HG03460 (cell line): ENCODE measurements around the gene HES6.

Source experiments
- ATAC-seq: cut with Tn5 transposase; IDR thresholded peaks from one replicate; pipeline ENCODE4 v1.9.1; 2021; ENCODE audit not compliant: unreplicated experiment

HES6 gene

GRCh38 chr2:238256111-238256510 lies 16.3 kb upstream of the HES6 start:
- no peak for ATAC-seq

DNA sequence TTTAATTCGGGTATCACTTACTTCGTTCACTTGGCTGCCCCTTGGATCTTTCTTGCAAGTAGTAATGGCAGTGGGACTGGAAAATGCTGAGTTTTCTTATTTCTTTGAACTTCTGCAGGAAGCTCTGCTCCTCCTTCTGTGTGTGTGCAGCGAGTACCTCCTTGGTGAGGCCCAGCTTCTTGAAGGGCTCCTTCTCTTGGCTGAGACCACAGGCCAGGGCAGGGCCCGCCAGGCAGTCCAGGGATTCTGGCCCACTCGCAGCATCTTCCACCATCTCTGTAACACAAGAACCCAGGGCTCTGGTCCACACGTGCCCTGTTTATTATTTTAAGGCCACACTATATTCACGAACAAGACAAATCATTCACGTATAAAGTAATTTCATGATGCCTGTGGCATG lies 15.8 kb upstream of the HES6 start:
- no peak for ATAC-seq

DNA sequence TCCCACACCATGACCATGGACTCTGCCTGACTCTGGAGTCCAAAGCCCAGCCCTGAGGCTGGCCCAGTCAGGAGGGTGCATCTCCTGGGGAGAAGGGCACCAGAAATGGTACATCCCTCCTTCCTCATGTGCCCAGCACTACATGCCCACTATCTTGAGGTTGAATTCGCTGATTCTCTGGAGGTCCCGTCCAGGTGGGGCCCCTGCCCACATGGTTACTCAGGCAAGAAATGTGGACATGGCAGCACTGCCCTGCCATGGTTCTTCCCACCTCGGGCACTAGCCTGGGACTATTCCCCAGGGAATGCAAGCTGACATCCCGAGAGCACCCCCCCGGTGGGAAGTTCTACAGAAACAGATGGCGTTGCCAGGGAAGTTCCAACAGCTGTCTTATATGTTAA lies 15.3 kb upstream of the HES6 start:
- no peak for ATAC-seq

DNA sequence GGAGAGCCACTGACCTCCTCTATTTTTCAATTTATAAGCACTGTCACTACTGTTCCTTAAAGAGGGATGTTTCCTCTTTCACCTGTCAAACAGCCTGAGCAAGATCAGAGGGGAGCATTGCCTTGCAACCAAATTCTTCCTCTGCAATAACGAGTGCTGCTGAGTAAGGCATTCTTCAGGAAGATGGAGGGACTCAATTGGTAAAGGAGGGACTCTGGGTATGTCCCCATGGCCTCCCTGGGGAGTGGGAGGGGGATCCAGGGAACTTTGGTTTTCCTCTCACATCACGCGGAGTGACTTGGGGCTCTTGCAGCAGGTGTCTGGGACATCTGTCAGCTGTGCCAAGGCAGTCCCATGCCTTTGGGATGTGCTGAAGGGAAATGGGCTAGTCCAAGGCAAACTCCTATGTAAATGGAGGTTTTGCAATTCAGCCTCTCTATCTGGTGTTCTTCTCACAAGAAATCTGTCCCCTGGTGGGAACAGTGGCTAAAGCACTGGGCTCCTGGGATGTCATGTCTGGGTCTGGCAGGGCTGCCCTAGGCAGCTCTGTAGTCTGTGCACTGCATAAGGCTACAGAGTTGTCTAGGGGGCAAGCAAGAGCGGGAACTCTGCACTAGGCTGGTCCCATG lies 14.4 kb upstream of the HES6 start:
- ATAC-seq: no peak

DNA sequence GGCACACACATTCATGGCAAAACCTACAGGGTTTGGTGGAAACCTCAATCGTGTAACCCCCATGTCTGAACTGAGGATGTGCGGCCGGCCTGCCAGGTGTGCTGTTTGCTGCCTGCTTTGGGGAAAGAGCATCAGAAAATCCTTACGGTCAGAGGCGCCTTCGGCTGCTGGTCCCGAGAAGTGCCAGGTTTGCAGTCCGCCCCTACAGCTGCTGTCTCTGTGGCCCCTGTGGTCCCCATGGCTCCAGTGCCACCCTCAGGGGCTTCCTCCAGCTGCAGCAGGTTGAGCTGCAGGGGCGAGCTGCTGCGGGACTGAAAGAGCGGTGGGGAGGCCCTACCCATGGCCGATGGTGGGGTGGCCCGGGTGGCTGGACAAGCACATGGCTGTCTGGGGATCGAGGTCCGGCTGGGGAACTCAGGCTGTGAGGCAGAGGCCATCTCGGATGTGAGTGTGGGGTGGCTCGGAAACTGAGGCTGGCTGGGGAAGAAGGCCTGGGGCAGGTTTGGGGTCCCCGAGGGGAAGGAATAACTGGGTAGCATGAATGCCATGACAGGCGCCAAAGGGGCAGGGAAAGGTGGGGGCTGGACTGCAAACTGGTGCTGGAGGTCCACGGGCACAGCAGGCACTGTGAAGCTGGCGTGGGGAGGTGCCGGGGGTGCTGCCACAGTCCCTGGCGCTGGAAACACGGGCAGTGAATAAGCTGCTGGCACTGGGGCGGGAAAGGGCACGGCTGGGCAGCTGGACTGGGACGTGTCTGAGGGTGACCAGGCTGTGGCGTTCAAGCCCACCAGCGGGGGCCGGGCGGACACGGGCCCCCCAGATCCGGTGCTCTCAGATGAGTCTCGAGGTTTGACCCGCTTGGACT lies 13.2 kb upstream of the HES6 start:
- ATAC-seq: no peak

- ATAC-seq: no peak
Measured at GRCh38 chr2:238251986-238252385, 12.1 kb upstream of the HES6 start.

GRCh38 chr2:238251331-238251730 lies 11.5 kb upstream of the HES6 start:
- no peak for ATAC-seq

- no peak for ATAC-seq
Measured at GRCh38 chr2:238250896-238251295, 11.1 kb upstream of the HES6 start.

DNA sequence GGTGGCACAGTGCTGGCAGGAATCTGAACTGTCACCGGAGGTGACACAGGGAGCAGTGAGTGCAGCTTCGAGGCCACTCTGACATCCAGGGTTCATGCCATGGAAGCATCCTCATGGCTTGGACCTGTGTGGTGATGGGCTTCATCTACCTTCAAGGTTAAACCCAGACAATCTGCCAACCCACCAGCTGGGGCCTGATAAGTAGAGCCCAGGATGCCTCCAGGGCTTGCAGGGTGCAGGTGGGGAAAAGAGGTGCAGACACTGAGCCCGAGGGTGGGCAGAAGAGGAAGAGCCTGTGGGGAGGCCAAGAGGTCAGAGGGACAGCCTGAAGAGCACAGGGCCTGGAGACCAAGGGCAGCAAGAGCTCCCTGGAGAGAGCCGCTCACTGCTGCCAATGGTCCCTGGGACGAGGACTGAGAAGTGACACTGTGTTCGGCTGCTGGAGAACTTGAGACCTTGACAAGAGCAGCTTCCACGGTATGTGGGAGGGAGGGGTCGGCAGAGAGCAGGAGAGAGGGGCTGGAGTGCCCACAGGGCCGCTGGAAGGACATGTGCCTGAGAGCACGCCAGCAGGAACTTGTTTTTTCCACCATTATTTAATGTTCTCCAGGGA lies 8.1 kb upstream of the HES6 start:
- ATAC-seq: no peak

- ATAC-seq: no peak
Measured at GRCh38 chr2:238247002-238247822, 7.4 kb upstream of the HES6 start.

DNA sequence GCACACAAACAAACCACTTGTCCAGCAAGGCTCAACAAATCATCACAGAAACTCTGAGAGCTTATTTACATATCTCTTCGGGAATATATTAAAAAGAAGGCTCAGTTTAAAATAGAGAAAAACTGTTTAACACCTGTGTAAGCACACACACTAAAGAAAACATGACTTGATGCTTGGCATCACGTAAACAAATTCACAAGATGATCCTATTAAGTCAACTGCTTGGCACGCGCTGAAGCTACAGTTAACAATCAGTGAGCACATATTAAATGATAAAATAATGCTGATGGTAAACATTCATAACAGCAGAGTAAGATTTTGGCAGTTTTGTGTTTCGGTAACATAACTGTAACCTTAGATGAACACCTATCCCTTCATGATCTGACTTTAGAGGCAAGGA lies 4.3 kb upstream of the HES6 start:
- no peak for ATAC-seq

- ATAC-seq: no peak
Measured at GRCh38 chr2:238243496-238244076, 3.7 kb upstream of the HES6 start.

- ATAC-seq: no peak
Measured at GRCh38 chr2:238242731-238243495, 3.1 kb upstream of the HES6 start.

- ATAC-seq: no peak
Measured at GRCh38 chr2:238241970-238242369, 2.1 kb upstream of the HES6 start.

- ATAC-seq: no peak
Measured at GRCh38 chr2:238240757-238241711, 1.2 kb upstream of the HES6 start.

- peak; percentile 8 for ATAC-seq
Measured at GRCh38 chr2:238239543-238239862, 335 bp downstream of the HES6 start.

DNA sequence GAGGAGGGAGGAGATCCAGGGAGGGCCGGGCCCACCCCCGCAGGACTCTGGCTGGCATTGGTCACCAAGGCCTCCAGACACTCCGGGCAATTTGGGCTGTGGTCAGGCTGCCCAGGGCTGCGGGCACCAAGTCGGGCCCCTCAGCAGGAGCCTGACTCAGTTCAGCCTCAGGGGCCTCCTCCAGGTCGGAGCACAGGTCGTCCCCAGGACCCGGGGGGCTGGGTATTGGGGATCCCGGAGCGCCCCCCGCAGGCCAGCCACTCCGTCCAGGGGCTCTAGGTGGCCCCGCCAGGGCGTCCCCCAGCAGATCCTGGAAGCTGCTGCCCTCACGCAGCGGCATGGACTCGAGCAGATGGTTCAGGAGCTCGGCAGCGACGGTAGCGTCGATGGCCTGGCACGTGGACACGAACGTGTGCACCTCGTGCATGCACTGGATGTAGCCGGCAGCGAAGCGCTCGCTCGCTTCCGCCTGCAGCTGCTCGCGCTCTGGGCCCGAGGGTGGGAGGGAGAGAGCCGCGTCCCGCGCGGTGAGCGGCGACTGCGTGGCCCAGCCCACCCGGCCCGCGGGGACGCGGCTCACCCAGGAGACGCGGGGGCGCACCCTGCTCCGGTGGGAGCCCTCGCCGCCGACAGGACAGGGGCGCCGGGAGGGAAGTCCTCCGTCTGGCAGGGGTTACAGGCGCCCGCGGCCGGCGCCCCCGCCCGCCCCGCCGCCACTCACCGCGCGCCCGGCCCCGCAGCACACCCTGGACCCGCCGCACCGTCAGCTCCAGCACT lies 884 bp downstream of the HES6 start:
- peak; percentile 2 for ATAC-seq

DNA sequence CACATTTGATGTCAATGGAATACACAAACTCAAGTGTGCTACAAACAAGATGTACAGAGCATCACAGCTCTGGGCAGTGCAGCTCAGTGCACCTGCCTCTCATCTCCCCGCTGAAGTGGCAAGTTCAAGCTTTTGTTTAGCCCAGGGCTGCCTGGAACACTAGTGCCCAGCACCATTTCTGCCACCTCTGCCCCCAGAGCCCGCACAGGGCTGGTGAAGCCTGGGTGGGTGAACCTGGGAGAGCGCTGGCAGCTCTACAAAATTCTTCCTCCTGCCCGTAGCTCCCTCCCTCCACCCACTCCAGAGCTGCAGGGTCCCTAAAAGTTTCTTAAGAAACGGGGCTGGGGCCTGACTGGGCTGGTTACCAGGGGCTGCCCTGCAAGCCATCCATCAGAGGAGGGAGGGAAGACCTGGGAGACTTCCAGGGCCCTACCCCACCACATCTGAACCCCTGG lies 1.5 kb downstream of the HES6 start:
- no peak for ATAC-seq
